ENCODE results near the gene KTN1.

KTN1 gene

DNA sequence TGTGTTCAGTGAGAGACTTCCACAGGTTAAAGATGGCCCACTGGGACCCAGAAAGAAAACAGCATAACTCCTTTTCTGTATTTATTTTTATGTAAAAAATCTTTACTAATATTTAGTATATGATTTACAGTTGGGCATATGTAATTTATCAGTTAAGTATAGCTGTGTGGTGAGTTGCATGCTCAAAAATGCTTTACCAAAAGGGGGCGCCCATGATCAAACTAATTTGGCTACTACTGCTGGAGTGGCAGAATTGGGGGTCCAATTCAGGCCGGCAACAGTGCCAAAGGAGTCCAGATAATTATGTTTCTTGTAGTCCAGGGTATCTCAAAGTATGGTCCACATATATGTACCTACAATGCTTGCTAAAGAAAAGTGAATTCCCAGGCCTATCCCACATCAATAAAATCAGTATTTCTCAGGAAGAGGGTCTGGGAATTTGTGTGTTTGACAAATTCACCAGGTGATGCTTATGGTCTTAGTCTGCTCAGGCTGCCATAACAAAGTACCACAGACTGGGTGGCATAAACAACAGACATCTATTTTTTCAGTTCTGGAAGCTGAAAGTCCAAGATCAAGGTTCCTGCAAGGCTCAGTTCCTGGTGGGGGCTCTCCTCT is 152.0 kb downstream of the KTN1 start:
- H3K9me3 ChIP-seq (ENCODE audit: control insufficient read depth in 2 of 2, low read length in 2 of 2), result no peaks in the 10 kb centered on the region
- no peak overlapping the region for H3K27ac ChIP-seq (ENCODE audit: low read length)
- no peaks in the 10 kb centered on the region for H3K36me3 ChIP-seq (ENCODE audit: control insufficient read depth in 2 of 2, insufficient read depth in 2 of 2, low read length in 2 of 2)
- H3K4me3 ChIP-seq (ENCODE audit: low read length in 2 of 2), result no peak overlapping the region
- no peaks in the 10 kb centered on the region for H3K4me1 ChIP-seq (ENCODE audit: control insufficient read depth, insufficient read depth, low read length)
- H3K27me3 ChIP-seq (ENCODE audit: control insufficient read depth in 1 of 2, insufficient read depth in 2 of 2, low read length in 2 of 2), result no peaks in the 10 kb centered on the region
- H3K9ac ChIP-seq (ENCODE audit: low read length in 2 of 2), result no peak overlapping the region

DNA sequence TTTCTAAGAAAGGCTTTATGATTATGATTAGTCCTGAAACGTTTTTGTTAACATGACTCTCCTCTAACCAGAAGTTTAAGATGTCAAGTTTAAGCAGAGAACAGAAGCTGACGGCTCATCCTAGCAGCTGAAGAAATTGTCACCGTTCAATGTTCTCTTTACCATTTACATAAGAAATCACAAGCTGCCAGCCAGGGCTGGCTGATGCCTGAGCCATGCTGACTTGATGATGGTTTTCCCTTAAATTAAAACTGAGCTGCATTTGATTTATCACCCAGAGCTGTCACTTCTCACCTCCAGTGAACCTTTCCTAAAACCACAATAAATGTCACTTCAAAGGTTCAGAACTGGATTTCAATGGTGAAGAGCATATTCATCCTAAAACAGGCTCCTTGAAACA is 153.6 kb downstream of the KTN1 start:
- Histone ChIP-seq H3K4me1 (ENCODE audit: control insufficient read depth, insufficient read depth, low read length) (no peaks in the 10 kb centered on the region), H3K27ac (ENCODE audit: low read length) (no peak overlapping the region), H3K4me3 (ENCODE audit: low read length in 2 of 2) (no peak overlapping the region), H3K9me3 (ENCODE audit: control insufficient read depth in 2 of 2, low read length in 2 of 2) (no peaks in the 10 kb centered on the region), H3K27me3 (ENCODE audit: control insufficient read depth in 1 of 2, insufficient read depth in 2 of 2, low read length in 2 of 2) (no peaks in the 10 kb centered on the region), H3K9ac (ENCODE audit: low read length in 2 of 2) (no peak overlapping the region), H3K36me3 (ENCODE audit: control insufficient read depth in 2 of 2, insufficient read depth in 2 of 2, low read length in 2 of 2) (no peaks in the 10 kb centered on the region)
